Epidermal melanocyte (primary cell): ENCODE data around the gene DNAJA2.
"Not testable (repeated sequence)": the region's sequence is repeated elsewhere in the genome, so short reads cannot be mapped to it uniquely, and the experiment has no call there.

ENCODE experiments used
- DNase-seq: peaks from one replicate; pipeline ENCODE4 v3.0.0; 2011; ENCODE audit warnings: low spot score; ENCODE audit not compliant: insufficient read length

Gene DNAJA2

GRCh38 chr16:46973207-46973995, at the start of gene DNAJA2:
Gene DNAJA2 (minus strand): TSS chr16:46973674. CDS start chr16:46973572, 102 bp downstream.
- peak; percentile 94 for DNase-seq

GRCh38 chr16:47019568-47019967, 46.1 kb upstream of the DNAJA2 start:
- DNase-seq = no peak

- no peak for DNase-seq
Observed at GRCh38 chr16:47018223-47018891, 44.9 kb upstream of the DNAJA2 start.

DNA sequence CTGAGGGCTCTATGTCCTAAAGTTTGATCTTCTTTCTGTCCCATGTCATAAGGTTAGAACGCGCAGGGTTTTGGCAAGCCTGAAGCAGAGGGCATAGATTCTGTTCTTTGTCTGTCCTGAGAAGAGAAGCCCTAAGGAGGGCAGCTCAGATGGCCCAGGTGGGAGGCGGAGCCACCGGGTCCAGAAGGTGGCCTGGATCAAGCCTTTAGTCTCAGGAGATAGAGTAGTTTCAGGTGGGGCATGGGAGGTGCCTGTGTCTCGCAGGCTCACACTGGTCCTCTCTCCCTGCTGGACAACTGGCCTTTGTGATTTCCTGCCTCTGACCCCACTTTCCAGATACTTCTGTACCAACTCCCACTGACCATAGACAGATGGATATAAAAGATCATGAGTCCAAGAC, 44.2 kb upstream of the DNAJA2 start:
- no peak for DNase-seq

DNA sequence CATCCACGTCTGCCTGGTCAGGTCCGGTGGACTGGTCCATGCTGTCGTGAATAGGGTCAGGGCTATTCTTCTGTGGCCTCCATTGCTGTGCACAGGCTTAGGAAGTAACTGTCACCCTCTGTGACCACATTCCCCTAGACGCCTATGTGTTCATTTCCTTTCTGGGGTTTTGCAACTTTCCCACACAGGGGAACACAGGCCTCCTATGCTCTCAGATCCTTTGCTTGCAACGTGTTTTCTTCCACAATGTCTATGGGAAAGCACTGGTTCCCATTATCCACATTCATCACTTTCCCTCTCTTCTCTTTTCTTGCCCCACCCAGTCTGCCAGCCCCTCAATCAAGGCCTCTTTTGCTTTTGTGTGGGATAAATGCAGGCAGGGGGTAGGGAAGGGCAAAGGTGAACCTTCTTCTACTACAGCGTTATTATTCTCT, 43.2 kb upstream of the DNAJA2 start:
- DNase-seq = no peak

DNA sequence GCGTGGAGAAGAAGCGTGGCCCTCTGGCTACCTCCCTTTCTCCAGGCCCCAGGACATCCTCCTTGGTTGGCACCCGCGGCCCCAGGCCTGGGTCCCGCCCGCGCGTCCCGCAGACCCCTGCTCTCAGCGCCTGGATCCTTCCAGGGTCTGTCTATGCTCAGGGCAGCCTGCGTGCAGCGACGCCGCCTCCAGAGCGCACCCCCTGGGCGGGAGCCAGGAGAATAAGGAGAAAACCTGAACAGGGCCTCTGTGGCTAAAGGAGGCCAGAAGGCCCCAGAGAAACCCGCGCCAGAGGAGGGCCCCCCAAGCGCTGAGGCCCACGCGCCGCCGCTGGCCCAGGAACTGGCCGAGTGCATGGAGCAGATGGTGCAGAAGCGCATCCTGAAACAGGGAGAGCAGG, 40.4 kb upstream of the DNAJA2 start:
- no peak for DNase-seq

DNA sequence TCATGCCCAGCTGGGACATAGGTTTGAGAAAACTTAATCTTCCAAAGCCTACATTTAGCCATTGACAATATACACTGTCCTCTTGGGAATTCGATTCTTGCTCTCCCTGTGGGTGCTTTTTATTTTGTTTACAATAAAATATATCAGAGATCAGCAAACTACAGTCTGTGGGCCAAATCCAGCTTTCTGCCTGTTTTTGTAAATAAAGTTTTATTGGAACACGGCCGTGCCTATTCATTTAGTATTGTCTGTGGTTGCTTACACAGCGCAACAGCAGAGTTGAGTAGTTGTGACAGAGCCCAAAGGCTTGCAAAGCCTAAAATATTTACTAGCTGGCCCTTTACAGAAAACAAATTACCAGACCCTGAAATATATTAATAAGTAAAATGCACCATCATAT, 39.7 kb upstream of the DNAJA2 start:
- no peak for DNase-seq

DNA sequence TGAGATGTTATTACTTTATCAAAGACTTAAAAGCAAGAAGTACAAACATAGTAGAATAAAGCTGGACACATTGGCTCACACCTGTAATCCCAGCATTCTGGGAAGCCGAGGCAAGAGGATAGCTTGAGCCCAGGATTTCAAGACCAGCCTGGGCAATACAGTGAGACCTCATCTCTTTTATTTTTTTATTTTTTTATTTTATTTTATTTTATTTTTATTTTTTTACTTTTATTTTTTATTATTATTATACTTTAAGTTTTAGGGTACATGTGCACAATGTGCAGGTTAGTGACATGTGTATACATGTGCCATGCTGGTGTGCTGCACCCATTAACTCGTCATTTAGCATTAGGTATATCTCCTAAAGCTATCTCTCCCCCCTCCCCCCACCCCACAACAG, 37.3 kb upstream of the DNAJA2 start:
- DNase-seq = not testable (repeated sequence)

DNA sequence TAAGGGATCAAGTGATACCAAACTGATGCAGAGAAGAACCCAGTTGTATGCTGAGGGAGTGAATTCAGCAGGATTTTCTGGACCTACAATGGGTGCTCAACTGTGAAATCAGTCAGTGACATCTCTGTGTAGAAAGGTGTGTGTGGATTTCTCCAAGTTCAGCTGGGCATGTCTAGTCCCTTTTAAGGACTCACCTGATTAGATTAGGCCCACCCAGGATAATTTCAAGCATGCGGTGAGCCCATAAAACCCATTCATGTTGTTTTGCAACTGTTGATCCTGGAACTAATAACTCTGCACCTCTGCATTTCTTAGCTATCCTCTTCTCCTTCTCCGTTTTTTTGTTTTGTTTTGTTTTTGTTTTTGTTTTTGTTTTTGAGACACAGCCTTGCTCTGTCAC, 35.1 kb upstream of the DNAJA2 start:
- DNase-seq = no peak

GRCh38 chr16:47008174-47008573, 34.7 kb upstream of the DNAJA2 start:
- DNase-seq = no peak

DNA sequence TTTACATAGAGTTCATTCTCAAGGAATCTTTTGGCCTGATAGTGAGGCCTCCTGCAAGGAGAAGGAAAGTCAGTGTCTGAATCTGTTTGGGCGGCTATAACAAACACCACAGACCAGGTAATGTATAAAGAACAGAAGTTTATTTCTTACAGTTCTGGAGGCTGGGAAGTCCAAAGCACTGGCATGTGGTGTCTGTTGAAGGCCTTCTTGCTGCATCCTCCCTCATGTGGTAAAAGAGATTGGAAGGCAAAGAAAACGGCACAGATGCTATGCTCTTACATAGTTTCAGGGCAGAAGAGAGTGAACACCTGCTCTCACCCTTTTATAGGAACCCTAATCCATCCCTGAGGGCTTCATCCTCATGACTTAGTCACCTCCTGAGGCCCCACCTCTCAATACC, 31.2 kb upstream of the DNAJA2 start:
- no peak for DNase-seq

DNA sequence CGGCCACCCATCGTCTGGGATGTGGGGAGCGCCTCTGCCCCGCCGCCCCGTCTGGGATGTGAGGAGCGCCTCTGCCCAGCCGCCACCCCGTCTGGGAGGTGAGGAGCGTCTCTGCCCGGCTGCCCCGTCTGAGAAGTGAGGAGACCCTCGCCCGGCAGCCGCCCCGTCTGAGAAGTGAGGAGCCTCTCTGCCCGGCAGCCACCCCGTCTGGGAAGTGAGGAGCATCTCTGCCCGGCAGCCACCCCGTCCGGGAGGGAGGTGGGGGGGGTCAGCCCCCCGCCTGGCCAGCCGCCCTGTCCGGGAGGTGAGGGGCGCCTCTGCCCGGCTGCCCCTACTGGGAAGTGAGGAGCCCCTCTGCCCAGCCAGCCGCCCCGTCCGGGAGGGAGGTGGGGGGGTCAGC, 26.6 kb upstream of the DNAJA2 start:
- DNase-seq = not testable (repeated sequence)

DNA sequence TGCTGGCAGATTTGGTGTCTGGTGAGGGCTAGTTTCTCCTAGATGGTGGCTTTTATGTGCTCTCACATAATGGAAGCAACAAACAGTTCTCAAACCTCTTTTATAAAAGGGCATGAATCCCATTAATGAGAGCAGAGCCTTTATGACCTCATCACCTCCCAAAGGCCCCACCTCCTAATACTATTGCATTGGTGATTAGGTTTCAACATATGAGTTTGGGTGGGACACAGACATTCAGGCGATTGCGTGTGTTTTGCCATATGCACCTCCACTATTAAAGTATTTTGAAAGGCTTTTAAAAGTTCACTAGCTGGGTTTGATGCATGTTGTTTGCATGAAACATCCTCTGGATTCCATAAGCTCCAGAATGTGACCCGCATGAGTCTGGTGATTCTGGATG, 24.4 kb upstream of the DNAJA2 start:
- no peak for DNase-seq

DNA sequence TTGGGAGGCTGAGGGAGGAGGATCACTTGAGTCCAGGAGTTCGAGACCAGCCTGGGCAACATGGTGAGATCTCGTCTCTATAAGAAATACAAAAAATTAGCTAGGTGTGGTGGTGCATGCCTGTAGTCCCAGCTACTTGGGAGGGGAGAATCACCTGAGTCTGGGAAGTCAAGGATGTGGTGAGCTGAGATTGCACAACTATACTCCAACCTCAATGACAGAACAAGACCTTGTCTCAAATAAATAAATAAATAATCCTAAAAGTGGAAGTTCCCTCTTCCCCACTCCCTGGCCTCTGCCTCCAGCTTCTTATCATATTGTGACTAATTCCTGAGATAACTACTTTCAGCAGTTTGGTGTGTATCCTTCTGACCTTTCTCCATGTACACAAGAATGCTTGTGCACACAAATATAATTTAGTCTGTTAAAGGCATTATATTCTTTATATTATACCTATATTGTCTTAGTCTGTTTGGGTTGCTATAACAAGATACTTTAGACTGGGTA, 23.5 kb upstream of the DNAJA2 start:
- no peak for DNase-seq

DNA sequence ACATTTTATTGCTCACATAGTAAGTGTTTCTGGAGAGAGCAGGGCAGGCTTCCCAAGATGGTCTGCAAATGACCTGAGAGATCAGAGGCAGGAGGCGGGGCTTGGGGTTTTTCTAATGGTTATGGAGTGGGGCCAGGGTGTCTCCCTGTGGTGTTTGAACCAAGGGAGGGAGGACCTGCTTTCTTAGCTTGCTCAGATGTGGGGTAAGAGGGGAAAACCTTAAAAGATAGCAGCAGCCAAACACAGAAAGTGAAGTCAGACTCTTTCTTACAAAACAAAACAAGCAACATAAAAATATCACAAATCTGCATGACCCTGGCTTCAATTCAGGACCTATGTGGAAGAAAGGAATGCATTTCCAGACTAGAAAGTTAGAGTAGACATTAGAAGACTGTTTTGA, 22.9 kb upstream of the DNAJA2 start:
- DNase-seq = no peak

- DNase-seq = no peak
Observed at GRCh38 chr16:46991729-46992704, 18.5 kb upstream of the DNAJA2 start.

- no peak for DNase-seq
Observed at GRCh38 chr16:46986896-46987295, 13.4 kb upstream of the DNAJA2 start.

DNA sequence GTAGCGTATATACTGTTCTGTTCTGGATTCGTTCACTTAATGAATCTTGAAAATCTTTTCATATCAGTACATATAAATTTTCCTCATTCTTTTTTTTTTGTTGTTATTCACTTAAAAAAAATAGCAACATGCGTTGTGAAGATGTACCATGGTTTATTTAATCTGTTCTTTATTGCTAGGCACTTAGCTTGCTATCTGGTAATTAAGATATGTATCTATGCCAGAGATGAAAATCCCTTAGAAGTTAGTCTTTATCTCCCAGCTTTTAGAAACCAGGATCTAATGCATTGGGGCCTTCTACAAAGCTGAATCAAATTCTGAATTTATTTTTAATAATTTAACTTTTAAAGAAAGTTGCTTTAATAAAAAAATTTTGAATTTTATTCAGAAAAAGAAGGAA, 13.0 kb upstream of the DNAJA2 start:
- DNase-seq = no peak

GRCh38 chr16:46982335-46982734, 8.9 kb upstream of the DNAJA2 start:
- no peak for DNase-seq

GRCh38 chr16:46980926-46981325, 7.5 kb upstream of the DNAJA2 start:
- no peak for DNase-seq

DNA sequence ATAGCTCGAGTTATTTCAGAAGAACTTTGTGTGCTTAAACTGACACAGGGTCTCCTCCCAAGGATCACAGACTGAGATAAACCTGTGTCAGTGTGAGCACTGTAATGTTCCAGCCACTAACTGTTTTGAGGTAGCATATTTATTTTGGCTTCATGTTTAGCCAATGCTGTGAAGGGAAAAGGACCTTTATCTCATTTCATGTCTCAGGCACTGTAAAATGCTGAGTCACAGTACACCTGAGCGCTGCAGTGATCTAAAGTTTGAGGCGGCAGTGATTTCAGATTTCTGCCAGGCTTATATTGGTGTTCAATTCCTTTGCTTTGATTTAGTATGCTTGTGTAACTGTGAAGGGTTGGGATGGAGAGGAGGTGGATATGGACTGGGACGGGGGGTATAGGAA, 3.1 kb upstream of the DNAJA2 start:
- no peak for DNase-seq
